Measurements from ENCODE around the gene PXDC1.

PXDC1 gene

DNA sequence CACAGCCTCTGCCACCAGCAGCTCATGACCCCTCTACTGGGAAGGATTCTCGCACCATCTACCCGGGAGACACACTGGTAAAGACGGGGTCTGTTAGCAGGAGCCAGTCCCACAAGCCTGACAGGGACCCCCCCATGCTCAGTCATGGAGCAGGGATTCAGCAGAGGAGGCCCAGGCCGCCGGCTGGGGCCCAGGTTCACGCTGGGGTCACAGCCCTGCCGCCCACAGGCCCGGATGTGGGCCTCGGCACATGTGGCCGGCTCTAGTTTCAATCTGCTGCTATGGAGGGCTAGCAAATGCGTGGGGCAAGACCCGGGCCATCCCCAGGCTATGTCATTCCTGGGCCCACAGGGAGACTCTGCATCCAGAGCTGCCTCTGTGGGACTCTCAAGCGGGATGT lies 25.1 kb downstream of the PXDC1 start:
- no peak for TF ChIP-seq CTCF (IDR thresholded peaks at IDR 0.05; ENCODE audit: borderline replicate concordance, insufficient read depth, low read depth, low read length)
- H3K4me3 ChIP-seq (ENCODE audit: low read depth, low read length): no peak overlapping the region

- no peak for TF ChIP-seq CTCF (IDR thresholded peaks at IDR 0.05; ENCODE audit: borderline replicate concordance, insufficient read depth, low read depth, low read length)
- H3K4me3 ChIP-seq (ENCODE audit: low read depth, low read length): no peak overlapping the region
Observed at GRCh38 chr6:3725145-3726047, 26.1 kb downstream of the PXDC1 start.

- no peak overlapping the region for H3K4me3 ChIP-seq (ENCODE audit: low read depth, low read length)
- TF ChIP-seq CTCF (IDR thresholded peaks at IDR 0.05; ENCODE audit: borderline replicate concordance, insufficient read depth, low read depth, low read length): no peak
Observed at GRCh38 chr6:3724451-3725144, 26.9 kb downstream of the PXDC1 start.

DNA sequence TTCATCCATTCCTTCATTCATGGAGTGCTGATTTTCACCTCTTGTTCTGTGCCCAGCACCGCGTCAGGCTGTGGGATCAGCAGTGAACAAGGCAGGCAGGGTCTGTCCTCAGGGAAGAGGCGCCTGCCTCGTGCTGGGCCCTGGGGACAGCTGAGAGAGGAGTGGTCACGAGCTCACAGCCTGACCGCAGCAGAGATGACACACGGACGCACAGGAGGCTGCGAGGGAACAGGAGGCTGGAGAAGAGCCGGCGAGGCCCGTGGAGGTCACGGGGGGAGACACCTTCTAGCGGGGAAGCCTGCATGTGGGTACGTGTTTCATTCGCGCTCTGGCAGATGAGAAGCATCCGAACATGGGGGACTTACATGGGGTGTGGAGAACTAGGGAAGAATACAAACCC lies 27.5 kb downstream of the PXDC1 start:
- TF ChIP-seq CTCF (IDR thresholded peaks at IDR 0.05; ENCODE audit: borderline replicate concordance, insufficient read depth, low read depth, low read length): no peak

DNA sequence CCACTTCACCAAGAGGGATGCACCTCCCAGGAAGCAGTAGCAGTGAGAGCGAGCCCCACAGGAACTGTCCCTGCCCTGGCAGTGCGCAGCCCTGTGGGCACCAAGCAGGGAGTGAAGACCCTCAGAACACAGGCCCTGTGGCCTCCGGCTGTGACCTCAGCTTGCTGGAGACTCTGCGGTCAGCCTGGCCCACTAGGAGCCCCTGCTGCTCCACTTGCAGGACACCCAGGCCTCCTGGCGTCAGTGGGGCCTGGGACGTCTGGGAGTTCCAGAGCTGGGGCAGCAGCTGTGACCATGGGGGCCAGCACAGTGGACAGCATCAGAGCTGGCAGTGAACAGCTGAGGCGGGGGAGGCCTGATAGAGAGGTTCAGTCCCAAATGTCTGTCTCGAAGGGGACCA lies 28.3 kb downstream of the PXDC1 start:
- H3K4me3 ChIP-seq (ENCODE audit: low read depth, low read length): no peak overlapping the region
- no peak for TF ChIP-seq CTCF (IDR thresholded peaks at IDR 0.05; ENCODE audit: borderline replicate concordance, insufficient read depth, low read depth, low read length)

More for the DNA sequence above, 27.5 kb downstream of the PXDC1 start:
- H3K4me3 ChIP-seq (ENCODE audit: low read depth, low read length): no peak overlapping the region

- TF ChIP-seq CTCF (IDR thresholded peaks at IDR 0.05; ENCODE audit: borderline replicate concordance, insufficient read depth, low read depth, low read length): no peak
- H3K4me3 ChIP-seq (ENCODE audit: low read depth, low read length): no peak overlapping the region
Observed at GRCh38 chr6:3722785-3723184, 28.7 kb downstream of the PXDC1 start.
